Germinal center (tissue), 1 donor: ENCODE measurements around the gene RRP36.

ENCODE experiments used
- DNase-seq: peaks from one replicate; pipeline ENCODE4 v3.0.0; 2012; ENCODE audit warnings: mixed read lengths, low spot score

RRP36 gene

DNA sequence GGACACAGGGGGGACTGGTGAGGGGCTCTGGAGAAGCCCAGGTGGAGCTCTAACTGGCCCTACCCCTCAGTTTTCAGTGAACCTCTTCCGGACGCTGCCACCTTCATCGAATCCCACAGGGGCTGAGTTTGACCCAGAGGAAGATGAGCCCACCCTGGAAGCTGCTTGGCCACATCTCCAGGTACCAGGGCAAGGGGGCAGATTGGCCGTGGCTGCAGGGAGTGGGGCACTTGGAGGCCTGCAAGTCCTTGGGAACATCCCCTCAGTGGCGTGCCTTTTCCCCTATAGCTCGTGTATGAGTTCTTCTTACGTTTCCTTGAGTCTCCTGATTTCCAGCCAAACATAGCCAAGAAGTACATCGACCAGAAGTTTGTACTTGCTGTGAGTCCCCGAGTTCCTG lies 14.3 kb upstream of the RRP36 start:
- no peak for DNase-seq

DNA sequence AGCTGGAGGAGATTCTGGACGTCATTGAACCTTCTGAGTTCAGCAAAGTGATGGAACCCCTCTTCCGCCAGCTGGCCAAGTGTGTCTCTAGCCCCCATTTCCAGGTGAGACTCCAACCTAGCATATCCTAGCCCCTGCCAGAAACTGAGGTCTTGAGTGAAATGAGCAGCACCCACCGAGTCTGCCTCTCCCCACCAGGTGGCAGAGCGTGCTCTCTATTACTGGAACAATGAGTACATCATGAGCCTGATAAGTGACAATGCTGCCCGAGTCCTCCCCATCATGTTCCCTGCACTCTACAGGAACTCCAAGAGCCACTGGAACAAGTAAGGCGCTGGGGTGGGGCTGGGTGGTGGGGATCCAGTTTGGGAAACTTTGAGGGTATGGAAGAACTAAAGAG lies 12.3 kb upstream of the RRP36 start:
- DNase-seq: peak; percentile 41

DNA sequence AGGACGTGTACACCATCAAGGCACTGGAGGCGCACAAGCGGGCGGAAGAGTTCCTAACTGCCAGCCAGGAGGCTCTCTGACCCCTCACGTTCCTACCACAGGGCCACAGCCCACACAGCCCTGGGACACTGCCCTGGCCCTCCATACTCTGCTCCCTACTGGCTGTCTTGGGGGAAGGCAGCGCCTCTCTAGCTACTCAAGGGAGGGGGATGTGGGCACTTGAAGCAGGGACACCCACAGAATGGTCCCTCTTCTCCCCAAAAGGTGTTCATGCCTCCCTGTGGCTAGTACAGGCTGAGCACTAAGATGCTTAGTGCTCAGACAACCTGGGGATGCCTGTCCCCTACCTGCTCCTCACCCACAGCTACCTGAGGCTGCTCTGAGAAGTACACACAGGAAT lies 10.2 kb upstream of the RRP36 start:
- no peak for DNase-seq

DNA sequence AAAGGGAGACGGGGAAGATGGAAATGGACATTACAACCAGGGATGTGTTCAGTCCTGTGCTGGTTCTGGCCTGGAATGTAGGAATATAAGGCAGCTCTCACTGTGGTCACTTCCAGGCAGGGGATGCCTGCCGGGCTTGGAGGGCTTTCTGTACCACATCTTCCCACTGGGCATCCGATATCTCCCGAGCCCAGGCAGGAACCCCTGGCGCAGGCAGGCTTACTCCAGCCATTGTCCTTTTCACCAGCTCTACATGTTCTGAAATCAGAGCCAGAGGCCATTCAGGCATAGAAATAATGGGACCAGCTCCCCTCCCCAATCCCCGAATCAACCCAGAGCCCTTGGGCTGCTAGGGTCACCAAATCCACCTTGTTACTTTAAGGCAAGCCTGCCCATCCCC lies 9.1 kb upstream of the RRP36 start:
- no peak for DNase-seq

DNA sequence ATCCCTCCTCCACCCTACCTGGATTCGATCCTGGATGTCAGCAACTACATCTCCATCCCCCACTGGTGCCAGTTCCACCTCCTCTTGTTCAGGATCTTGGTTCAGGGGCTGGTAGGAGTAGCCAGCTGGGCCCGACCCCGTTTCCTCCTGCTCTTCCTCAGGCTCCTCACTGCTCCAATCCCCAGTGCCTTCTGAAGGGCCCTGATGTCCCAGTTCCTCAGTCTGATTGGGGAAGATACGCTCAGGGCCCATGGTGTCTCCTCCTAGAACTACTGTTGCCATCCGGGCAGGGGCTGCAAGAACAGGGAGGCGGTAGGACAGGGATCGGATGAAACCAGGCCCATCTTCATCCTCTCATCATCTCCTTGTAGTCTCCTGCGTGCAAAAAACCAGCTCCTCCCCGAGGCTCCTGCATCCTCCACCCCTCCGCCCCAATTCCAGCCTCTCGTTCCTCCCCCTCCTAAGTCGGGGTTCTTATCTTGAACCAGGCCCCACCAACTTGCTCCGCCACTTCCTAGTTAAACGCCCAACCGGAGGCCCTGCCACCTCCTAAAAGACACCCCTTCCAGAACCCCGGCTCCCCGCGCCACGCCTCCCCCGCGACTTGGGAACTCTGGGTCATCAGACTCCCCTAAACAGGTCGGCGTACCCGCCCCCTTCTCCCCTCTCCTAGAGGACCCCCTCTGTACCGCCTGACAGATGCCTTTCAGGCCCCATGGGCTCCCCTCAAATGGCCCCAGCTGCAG lies 8.2 kb upstream of the RRP36 start:
- DNase-seq: no peak

DNA sequence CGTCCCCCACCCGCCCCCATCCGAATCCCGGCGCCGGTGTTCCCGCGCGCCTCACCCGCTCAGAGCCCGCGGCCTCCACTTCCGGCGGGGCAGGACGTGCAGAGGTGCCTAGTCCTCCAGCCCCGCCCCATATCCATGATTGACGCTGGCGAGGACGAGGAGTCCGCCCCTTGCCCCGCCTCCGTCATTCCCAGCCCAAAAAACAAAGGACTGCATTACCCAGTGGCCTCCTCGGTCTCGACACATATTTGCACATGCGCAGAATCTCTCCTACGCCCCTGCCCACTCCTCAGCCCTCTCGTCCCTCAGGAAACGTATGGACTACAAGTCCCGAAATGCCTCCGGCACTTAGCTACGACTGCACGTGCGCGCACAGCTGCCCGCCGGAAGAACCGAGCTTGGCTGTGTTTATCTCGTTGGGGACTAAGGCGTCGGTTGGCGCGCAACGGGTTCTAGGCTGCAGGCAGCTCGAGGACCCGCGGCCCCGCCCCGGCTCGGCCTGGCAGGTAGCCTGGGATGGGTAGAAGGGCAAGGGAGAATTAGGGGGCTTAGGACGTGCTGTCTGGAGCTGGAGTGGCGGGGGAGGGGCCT lies 7.5 kb upstream of the RRP36 start, which contains the start of the genes KLHDC3 and MEA1:
Gene KLHDC3 (plus strand): TSS at position 407 of the 591 bp plus-strand sequence. CDS start 2,944 bp downstream, outside the sequence.
Gene MEA1 (minus strand): TSS at position 104 of the 591 bp plus-strand sequence. CDS start 133 bp downstream, outside the sequence.
- peak; percentile 99 for DNase-seq

DNA sequence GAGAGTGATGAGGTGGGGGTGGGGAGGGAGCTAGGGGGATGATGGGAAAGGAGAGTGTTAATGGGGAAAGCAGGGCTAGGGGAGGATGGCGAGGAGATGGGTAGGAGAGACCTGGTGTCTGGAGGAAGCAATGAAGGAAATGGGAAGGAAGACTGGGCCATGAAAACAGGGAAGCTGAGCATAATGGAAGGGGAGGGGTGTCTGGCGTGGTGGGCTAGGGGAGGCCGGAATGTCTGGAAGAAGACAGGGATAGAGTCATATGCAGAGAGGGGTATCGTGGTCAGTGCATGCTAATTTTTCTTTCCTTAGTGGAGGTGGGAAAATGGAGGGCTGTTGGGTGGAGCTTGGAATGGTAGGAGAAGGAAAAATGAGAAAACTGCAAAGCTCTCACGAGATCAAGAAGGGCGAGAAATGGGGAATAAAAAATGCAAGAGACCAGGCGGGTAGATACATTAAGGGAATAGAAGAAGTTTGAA lies 7.0 kb upstream of the RRP36 start:
- no peak for DNase-seq

DNA sequence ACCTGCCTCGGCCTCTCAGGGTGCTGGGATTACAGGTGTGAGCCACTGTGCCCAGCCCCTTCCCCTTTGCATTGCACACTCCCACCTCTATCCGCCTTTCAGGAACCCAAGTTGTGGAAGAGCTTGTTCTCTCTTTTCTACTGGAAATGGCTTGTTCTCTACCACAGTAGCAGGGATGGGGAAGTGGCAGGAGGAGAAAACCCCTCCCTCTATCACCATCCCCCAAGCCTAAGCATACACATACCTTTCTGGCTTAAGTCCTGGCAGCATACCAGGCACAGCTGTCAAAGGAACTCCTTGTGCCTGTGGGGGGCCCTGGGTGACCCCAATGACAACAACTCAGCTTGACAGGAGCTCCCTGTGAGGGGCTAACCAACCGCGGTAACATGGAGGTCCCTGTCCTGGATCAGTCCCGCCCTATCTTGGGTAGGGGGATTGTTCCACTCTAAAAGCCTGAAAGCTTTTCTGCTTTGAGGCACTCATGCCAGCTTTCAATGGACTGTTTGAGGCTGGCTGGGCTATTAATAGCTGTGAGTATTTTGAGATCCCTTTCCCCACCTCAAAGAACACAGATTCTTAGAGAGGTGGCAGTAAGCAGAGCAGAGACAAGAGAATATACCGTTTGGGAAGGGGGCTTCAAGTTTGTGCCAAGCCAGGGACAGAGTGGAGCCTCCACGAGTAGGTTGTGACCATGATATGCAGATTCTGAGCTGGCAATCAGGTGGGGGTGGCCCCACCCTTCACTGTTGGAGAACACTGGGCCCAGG lies 5.1 kb upstream of the RRP36 start:
- DNase-seq: no peak

DNA sequence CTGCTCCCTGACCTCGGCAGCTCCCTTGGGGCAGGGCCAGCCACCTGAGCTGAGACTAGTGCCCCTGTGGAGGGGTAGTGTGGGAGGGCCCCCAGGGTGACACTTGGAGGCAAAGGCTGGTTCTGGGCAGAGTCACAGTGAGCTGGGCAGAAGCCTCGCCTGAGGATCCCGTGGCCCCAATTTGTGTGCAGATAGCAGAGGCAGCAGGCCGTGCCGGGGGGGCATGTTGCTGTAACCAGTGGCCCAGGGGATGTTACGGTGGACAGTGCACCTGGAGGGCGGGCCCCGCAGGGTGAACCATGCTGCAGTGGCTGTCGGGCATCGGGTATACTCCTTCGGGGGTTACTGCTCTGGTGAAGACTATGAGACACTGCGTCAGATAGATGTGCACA lies 4.5 kb upstream of the RRP36 start:
- no peak for DNase-seq

DNA sequence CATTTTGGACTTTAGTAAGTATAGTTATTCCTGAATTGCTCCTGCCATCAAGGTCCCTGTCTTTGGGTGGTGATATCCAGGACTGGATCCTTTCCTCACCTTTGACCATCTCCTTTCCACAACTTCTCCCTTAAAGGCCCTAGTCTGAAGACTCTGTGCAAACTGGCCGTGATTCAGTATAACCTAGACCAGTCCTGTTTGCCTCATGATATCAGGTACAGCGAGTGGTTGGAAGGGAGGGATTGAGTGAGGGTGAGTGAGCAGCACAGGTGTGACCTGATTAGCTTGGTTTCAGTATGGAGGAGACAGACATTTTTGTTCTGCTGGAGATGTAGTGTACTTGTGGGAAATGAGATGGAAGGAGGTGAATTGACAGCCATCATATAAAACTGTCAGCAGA lies 2.3 kb upstream of the RRP36 start:
- no peak for DNase-seq

DNA sequence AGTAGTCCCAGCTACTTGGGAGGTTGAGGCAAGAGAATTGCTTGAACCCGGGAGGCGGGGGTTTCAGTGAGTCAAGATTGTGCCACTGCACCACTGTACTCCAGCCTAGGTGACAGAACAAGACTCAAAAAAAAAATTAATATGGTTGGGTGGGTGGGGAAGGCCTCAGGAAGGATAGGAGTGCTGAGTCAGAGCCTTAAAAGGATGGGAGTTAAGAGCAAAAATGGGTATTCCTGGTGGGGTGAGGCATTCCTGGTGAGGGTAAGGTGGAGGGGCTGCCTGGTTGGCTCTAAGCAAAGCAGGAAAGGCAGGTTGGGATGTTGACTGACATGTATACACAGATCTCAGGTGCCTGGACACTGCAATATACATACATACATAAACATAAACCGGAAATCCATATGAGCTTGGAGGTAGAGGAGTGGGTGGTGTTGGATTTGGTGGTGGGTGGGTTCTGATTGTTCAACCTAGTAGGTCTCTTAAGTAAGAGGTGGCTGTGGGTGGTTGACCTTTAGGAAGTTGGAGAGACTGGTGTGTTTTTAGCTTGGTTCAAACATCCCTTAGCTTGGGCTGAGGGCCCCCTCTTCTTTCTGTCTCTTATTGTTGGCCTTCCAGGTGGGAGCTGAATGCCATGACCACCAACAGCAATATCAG lies 1.2 kb upstream of the RRP36 start:
- no peak for DNase-seq

DNA sequence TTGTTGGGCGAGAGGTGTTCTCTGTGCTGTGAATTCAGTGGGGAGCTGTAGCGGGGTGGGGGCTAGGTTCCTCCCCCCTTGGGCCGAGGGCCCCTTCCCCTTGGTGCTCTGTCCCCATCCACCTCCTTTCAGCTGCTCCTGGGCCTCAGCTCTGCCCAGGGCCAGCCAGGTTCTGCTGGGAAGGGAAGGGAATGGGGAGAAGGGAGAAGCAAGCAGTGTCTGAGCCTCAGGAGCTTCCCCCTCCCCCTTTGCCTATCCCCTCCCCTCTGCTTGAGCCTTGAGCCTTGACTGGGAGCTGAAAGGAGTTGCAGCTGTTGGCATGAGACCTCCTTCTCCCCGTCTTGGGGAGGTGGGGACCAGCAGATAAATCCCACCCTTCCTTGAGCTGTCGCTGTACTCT lies 576 bp upstream of the RRP36 start:
- DNase-seq: peak; percentile 14

DNA sequence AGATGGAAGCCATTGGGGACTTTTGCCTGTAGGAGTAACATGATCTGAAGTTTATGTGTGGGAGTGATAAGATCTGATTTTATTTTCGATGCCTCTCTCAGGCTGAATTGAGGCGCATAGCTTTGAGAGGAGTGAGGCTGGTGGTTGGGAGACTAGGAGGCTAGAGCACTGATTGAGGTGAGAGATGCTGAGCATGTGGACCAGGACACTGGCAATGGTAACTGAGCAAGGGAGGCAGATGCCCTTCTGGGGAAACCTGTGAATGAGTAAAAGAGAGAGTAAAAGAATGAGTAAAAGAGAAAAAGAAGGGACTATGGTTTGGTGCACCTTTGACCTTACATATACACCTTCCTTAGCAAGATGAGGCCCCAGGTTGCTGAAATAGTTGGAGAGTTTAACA lies 3.0 kb downstream of the RRP36 start:
- no peak for DNase-seq

DNA sequence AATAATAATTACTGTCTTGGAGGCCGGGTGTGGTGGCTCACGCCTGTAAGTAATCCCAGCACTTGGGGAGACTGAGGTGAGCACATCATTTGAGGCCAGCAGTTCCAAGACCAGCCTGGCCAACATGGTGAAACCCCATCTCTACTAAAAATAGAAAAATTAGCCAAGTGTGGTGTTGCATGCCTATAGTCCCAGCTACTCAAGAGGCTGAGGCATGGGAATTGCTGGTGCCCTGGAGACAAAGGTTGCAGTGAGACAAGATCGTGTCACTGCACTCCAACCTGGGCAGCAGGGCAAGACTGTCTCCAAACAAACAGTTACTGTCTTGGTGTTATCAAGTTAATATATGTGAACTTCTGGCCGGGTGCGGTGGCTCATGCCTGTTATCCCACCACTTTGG lies 4.9 kb downstream of the RRP36 start:
- no peak for DNase-seq

DNA sequence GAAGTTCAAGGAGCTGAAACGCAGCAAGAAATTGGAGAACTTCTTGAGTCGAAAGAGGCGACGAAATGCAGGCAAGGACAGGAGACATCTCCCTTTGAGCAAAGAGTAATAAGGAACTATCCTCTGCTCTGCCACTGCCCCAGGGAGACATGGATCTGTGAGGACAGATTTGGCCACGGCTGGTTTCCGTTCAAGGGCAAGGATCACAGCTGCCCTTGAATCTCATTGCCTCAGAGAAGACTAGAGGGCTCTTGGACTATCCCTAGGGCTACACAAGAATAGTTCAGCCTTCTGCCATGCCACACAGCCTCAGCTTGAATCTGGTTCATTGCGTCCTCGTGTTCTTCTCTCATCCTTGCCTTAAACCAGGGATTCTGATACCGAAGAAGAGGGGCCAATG lies 7.7 kb downstream of the RRP36 start:
- DNase-seq: no peak

DNA sequence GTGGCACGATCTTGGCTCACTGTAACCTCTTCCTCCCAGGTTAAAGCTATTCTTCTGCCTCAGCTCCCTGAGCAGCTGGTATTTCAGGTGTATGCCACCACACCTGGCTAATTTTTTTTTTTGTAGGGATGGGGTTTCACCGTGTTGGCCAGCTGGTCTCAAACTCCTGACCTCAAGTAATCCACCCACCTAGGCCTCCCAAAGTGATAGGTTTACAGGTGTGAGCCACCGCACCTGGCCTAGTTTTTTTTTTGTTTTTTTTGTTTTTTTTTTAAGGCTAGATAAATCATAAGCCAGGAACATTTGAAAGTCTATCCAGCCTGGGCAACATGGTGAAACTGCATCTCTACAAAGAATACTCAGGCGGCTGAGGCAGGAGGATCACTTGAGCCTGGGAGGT lies 10.9 kb downstream of the RRP36 start:
- no peak for DNase-seq

DNA sequence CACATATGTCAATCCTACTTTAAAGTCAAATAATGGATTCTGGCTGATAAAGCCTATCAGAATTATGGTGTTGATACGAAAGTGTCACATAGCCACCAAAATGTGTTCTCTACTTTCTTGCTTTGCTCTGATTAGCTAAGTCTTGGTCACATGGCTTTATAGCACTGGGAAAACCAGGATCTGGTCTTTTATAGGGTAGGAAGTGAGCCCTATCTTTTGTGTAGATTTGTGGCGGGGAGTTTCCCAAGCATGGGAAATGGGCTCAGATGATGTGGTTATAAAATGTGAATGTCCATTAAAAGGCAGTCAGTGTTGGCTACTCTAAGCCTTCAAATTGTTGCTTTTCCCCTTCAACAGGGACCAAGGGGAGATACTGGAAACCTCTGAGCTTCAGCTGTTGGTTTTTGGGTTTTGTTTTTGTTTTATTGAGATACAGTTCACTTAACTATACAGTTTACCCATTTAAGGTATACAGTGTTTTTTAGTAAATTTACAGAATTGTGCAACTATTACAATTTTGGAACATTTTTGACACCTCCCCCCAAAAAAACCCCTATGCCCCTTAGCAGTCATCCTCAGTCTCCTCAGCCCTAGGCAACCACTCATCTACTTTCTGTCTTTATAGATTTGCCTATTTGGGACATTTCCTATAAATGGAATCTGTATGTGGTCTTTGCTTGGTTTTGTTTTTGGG lies 12.2 kb downstream of the RRP36 start:
- no peak for DNase-seq

DNA sequence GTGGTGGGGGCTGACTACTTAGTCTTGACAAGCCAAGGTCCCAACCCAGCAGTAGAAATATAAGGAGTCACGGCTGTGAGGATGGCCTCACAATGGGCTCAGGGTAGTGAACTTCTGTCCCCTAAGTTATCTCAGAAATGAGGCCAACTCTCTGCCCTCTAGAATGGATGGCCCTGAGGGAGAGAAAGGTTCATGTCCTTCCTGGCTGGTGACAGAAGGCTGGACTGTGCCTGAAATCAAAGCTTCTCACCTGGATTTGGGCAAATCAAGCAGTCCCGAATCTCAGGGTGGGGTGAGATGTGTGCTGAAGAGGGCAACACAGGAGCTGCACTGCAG lies 12.7 kb downstream of the RRP36 start:
- DNase-seq: no peak

DNA sequence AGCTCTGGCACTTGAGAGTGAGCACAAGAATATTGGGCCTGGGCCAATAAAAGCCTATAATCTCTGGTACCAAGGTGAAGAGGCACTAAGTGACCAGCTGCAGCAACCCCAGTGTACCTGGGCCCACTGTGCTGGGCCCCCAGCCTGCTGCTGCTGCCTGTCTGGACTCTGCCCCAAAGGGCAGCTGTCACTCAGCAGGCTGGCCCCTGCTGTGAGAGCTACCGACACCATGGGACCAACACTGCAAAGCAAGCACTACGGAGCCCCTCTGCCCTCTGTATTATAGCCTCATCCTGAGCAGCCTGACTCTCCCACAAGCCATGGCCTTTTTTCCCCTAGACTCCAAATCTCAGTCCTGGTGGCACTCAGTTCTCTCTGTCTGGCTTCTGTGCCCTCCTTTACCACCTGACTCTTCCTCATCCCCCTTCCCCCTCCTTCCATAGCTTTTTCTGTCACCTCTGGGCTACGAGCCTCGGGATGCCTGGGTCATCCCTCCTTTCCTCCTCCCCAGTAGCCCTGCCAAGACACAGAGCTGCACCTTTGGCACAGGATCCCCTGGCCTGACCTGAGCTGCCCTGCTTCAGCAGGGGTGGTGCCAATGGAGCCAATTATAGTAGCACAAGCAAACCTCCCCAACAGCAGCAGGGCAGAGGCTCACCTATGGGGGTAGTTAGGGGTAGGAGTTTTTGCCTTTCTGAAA lies 14.2 kb downstream of the RRP36 start:
- no peak for DNase-seq

DNA sequence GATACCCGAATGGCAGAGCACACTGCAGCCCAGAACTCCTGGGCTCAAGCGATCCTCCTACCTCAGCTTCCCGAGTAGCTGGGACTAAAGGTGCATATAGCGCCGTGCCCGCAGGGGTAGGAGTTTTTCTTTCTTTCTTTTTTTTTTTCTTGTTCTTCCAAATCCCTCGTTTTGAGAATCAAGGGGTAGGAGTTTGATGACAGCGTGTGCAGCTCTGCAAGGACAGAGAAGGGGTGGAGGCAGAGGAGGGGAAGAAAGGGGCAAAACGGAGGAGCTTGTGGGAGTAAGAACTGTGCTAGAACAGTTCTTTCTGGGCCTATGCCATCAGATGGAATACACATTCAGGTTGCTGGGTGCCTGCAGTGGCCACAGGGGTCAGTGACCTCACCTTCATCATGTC lies 15.3 kb downstream of the RRP36 start:
- DNase-seq: no peak

DNA sequence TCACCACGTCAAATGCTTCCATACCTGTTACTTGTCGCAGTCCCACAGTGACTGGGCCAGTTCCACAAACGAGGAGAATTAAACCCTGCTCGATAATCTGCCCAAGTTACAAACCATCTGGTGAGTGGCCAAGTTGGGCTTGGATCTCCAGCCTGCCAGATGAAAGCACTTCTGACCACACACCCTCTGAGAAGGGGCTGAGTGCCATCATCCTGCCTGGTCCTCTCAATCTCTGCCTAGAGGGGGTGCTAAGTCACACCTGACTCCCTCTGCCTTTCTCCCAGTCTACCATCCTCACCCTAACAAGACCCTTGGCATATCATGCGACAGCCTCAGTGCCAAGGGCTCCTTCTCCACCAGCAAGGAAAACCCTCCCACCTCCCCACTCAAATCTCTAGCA lies 15.8 kb downstream of the RRP36 start:
- DNase-seq: no peak
